ENCODE data around the gene PRDX2. TPM values are rescaled to one million over a fixed set of nuclear protein-coding genes. Genes with fewer than 3 reads are reported as not detected.
A peak's percentile ranks its signal among the peaks of the same experiment; 100 is the strongest.
"Not testable (repeated sequence)": the region's sequence is repeated elsewhere in the genome, so short reads cannot be mapped to it uniquely, and the experiment has no call there.

PRDX2 gene
- total RNA-seq, 4 donors from 2014 or later: 178 to 303 (median 227) TPM

GRCh38 chr19:12825254-12826131 is 23.9 kb upstream of the PRDX2 start:
- TF ChIP-seq POLR2AphosphoS5 (IDR thresholded peaks at IDR 0.05) (no peak), CTCF (IDR thresholded peaks at IDR 0.05) (peak in 1 of 4 experiments; percentile 27), POLR2A (IDR thresholded peaks at IDR 0.05) (no peak)
- Histone ChIP-seq H3K4me3 (no peak overlapping the region), H3K27me3 (peaks cover 72% of the 10 kb centered on the region), H3K4me1 (peaks cover 0 to 14% (median 0%) of the 10 kb centered on the region in 3 donors), H3K9me3 (peaks cover 0 to 10% (median 0%) of the 10 kb centered on the region in 3 donors), H3K27ac (no peak overlapping the region), H3K36me3 (no peaks in the 10 kb centered on the region)
- ATAC-seq: no peak
- 4 to 16% methylated on average over 9 to 10 of the region's 46 CpGs for WGBS, 2 donors (ENCODE audit: low coverage in 1 of 2)

GRCh38 chr19:12821761-12822160 is 20.2 kb upstream of the PRDX2 start:
- ATAC-seq: no peak
- no peak for TF ChIP-seq POLR2A (IDR thresholded peaks at IDR 0.05)
- no peak for TF ChIP-seq POLR2AphosphoS5 (IDR thresholded peaks at IDR 0.05)
- TF ChIP-seq EP300 (IDR thresholded peaks at IDR 0.05): no peak
- TF ChIP-seq CTCF (IDR thresholded peaks at IDR 0.05): no peak
- Histone ChIP-seq H3K4me3 (no peak overlapping the region), H3K36me3 (no peaks in the 10 kb centered on the region), H3K4me1 (peaks cover 0 to 6% (median 0%) of the 10 kb centered on the region in 3 donors), H3K27me3 (peaks cover 35% of the 10 kb centered on the region), H3K27ac (no peak overlapping the region), H3K9me3 (peaks cover 0 to 10% (median 0%) of the 10 kb centered on the region in 3 donors)
- 50 to 88% methylated on average over 1 to 2 of the region's 2 CpGs for WGBS, 2 donors (ENCODE audit: low coverage in 1 of 2)

GRCh38 chr19:12817810-12818209 is 16.2 kb upstream of the PRDX2 start:
- not testable (repeated sequence) for H3K27ac ChIP-seq, H3K4me3 ChIP-seq, H3K4me1 ChIP-seq, ATAC-seq, H3K27me3 ChIP-seq, H3K9me3 ChIP-seq
- WGBS, 2 donors (ENCODE audit: low coverage in 1 of 2): 91 to 93% methylated on average over 3 to 11 of the region's 11 CpGs
- peaks cover 0 to 20% of the 10 kb centered on the region in 2 donors for H3K36me3 ChIP-seq

GRCh38 chr19:12817188-12817587 is 15.6 kb upstream of the PRDX2 start:
- WGBS, 2 donors (ENCODE audit: low coverage in 1 of 2): 80 to 87% methylated on average over 3 to 5 of the region's 6 CpGs
- H3K9me3 ChIP-seq, H3K27me3 ChIP-seq, H3K4me1 ChIP-seq, H3K4me3 ChIP-seq, ATAC-seq, H3K27ac ChIP-seq: not testable (repeated sequence)
- H3K36me3 ChIP-seq: peaks cover 0 to 26% of the 10 kb centered on the region in 2 donors

GRCh38 chr19:12815088-12815487 is 13.5 kb upstream of the PRDX2 start:
- Histone ChIP-seq H3K9me3 (no peaks in the 10 kb centered on the region), H3K4me1 (no peaks in the 10 kb centered on the region), H3K4me3 (no peak overlapping the region), H3K36me3 (peaks cover 0 to 39% of the 10 kb centered on the region in 2 donors), H3K27me3 (no peaks in the 10 kb centered on the region), H3K27ac (no peak overlapping the region)
- TF ChIP-seq CTCF (IDR thresholded peaks at IDR 0.05): no peak
- TF ChIP-seq POLR2AphosphoS5 (IDR thresholded peaks at IDR 0.05): no peak
- TF ChIP-seq EP300 (IDR thresholded peaks at IDR 0.05): no peak
- TF ChIP-seq POLR2A (IDR thresholded peaks at IDR 0.05): no peak
- 92 to 100% methylated on average over 1 to 5 of the region's 7 CpGs for WGBS, 2 donors (ENCODE audit: low coverage in 1 of 2)
- ATAC-seq: no peak
